GM21786 (cell line): ENCODE measurements around the gene ZAP70.

Source experiments
- ATAC-seq: cut with Tn5 transposase; IDR thresholded peaks from one replicate; pipeline ENCODE4 v1.9.1; 2021; ENCODE audit not compliant: unreplicated experiment

Gene ZAP70

DNA sequence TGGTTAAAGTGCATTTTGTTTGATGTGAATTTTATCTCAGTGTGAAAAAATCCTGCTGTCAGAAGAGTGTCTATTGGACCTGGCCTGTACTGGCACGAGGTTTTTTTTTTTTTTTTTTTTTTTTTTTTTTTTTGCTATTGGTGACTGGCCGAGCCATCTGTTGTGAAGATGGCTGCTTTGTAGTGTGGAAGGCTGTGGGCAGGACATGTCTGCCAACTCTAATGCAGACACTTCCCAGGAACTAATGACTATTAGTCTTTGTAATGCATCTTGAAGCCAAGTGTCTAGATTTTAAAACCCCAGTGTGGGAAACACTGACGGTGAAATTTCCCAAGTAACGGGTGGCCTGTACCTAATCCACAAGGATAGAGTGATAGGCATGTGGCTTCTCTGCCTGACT, 34.3 kb downstream of the ZAP70 start:
- ATAC-seq = no peak

DNA sequence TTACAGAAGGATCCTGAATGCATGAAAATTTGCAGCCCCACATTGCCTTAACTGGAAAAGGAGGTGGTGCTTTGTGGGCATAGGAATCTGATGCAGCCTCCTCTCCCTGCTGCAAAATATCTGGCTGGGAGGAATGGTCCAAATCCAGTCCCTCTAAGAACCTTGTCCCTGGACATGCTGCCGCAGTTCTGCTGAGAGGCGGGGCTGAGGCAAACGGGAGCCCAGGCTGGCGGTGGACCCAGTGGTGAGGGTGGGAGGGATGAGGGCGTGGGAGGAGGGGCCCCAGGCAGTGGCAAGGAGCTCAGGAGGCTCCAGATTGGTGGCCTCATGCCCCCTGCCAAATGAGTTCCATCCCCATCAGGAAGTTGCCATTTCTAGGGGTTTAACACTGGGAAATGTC, 36.2 kb downstream of the ZAP70 start:
- ATAC-seq = no peak

DNA sequence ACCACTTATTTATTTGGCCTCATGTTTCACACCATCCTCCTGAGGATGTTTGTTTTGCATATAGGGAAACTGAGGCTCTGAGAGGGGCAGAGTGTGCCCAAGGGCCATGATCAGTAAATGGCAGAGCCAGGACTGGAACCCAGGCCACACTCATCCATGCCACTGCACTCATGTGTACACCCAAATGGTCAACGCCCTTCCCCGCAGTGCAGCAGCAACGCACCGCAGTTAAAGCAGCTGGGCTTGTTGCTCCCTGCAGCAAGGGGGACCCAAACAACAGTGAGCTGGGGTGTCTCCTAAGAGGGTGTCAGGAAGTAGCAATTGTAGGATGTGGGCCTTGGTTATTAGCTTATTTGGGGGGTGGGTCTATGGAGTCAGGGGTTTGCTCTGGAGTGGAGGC, 36.6 kb downstream of the ZAP70 start:
- no peak for ATAC-seq

DNA sequence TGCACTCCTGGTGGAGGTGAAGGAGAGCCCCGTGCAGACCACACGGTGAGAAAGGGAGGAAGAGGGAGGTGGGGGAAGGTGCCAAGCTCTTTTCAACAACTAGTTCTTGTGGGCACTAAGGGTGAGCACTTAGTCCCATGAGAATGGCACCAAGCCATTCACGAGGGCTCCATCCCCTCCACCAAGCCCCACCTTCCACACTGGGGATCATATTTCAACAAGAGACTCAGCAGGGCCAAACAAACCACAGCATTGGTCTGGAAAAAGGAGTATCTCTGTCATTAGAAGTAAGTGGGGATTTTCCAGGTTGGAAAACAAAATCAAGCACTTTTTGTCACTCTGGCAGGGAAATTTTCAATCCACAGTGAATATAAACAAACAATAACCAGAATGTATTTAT, 38.4 kb downstream of the ZAP70 start:
- no peak for ATAC-seq

DNA sequence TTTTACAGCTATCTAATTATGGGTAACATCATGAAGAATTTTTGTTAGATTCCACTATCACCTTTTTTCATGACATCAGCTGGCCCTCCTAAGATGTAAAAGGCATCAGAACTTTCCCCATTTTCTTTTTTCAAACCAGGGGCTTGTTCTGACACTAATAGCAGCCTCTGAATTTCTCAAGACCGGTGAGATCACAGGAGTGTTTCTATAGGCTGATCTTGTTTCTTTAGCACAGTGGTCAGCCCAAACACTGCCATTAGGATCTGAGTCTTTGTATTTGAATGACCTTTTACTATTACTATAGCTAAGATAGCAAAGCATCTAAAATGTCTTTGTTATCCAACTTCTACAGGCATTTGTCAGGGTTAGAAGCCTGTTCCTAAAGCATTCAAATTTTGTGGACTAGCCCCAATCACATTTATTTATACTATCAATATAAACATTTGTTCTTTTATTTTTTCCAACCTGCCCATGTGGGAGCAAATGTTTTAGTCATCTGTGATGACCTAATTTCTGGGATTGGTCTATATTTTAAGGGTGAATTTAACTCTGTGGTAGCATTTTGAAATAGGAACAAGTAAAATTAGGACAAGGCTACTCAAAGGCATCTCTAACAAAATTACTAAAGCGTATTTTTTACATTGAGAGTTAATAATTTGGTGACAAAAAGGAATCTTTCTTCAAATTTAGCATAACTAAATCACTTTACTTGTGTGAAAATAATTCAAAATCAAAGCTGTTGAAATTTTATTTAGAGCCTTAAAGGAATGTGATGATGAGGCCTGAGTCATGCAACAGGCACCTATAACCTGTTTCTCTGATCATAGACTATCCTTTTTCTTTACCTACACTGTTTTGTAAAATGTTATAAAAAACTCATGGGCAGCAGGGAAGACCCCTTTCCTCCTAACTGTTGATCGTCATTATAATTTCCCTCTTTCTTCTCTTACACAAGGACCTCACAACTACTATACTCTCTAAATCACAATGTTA, 39.3 kb downstream of the ZAP70 start:
- ATAC-seq = no peak

DNA sequence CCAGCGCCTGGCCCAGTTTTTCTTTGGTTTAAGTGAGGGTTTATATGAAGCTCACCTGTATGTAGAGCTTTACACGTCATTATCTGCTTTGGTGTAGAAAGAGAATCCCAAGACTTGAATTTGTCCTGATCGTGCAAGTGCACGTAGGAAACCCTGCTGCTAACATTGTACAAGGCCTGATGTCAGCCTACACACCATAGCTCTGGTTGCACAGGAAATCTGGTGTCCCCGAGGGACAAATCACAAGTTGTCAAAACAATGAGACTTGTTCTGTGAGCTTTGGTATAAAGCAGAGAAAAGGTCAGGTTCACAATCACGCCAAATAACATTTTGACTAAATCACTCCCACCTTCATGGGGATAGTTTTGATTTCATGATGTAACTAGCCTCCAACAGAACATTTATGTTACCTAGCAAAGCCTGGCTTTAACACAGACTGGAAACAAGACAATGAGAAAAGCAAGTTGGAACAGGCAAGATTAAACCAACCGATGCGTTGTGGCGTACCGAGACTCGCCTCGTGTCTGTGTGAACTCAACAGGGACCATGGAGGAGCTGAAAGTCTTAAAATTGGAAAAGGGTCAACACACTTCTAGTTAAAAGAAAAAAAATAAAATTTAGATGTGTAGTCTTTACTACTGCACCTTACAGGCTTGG, 41.4 kb downstream of the ZAP70 start:
- no peak for ATAC-seq

DNA sequence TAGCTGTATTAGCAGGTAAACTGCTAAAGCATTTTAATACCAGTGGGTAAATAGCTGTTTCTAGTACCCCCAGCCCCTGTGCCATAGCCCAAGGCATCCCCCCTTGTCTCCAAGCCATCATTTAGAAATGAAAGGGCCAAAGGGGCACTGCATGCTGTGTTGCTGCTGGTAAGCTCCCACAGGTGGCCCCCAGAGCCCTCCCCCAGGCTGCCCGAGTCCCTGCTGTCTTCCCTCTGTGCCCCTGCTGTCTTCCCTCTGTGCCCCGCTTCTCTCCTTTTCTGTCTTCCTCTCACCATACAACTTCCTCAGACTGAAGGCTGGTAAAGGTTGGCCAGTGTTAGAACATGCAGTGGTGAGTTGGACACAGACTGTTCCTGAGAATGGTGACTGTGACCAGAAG, 42.1 kb downstream of the ZAP70 start:
- no peak for ATAC-seq

DNA sequence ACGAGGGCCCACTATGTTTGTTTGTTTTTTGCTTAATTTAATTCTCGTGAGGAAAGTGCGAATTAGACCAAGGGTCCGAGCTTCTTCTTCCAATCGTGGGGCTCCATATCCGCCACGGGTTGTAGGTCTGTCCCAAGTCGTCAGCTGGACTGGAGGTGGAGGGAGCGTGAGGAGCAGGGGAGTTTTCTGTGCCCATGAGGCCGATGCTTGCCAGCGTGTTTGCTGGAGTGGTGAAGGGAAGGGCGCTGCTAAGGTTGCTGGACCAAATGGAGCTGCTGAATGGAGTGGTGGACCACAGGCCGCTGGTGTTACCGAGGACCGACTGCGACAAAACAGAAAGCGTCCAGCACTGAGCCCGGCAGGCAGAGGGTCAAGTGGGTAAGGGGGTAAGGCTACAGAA, 43.7 kb downstream of the ZAP70 start:
- no peak for ATAC-seq

DNA sequence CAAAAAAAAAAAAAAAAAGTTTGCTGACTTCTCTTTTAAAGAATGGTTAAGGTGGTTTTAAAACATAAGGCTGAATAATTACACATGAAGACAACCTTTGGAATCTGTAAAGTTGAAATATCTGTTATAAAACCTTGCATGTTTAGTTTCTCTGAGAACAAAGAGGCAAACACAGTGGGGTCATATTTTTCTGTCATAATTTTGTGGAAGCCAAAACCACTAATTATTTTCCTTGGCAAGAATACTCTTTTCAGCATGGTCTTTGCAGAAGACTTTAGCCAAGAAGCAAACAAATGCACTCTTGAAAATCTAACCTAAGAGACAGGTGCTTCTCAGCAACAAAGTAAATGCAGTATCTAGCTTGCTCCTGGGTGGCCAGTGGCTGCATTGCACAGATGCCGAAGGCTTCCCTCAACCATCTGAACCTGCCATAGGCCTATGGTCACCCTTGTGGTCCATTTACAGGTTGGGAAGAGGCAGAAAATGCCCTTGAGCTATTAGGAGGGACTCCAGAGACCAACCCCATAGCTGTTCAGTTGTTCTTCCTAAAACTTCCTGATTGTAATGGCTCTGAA, 44.8 kb downstream of the ZAP70 start:
- ATAC-seq = no peak

DNA sequence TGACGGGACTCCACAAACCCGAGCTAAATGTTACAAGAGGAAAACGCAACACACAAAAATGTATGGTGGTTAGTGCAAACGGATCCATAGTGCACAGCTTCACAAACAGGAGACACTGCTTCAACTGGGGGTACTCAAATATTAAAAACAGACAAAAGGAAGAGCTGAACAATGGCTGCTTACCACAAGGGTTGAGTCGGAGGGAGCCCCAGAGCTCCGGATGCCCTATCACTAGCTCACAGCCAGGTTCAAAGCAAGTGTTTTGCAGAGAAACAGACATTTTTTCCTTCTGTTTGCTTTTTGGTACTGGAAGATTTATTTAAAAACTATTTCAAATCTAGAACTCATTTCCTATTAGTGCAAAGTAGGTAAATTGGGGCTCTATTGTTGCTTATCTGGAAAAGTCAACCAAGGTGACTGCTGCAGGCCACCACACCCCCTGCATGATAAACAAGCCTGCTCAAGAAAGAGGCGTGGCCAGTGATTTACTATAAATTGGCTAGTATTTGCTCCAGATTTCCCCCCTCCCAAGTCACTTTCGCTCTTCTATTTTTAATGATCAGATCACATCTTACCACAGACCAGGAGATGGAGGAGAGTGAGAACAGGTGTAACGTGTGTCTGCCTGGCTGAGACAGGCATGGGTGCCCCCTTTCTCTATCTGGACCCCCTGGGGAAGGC, 46.5 kb downstream of the ZAP70 start:
- ATAC-seq = no peak

DNA sequence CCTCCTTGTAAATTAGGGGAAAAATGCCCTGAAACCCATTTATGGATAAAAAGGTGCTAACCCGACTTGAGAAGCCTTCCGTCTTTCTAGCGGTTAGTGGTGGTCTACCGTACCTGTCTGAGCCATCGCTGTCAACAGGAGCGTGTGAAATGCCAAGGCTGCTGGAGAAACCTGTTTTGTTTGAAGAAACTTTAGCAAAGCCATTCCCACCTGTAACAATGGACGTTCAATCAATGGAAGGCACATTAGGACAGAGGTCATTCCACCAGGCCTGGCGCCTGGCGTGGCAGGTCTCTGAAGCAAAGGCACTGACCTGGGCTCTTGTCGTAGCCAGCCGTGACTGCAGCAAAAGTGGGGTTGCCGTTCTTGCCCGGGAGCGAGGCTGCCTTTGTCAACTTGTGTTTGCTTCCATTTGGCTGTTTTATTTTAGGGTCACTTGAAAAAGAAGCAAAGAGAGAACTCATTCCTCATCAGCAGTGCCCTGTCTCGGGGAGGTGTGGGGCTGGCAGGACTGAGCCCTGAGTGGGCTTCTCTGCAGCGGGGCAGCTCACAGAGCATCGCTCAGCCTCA, 47.2 kb downstream of the ZAP70 start:
- no peak for ATAC-seq

DNA sequence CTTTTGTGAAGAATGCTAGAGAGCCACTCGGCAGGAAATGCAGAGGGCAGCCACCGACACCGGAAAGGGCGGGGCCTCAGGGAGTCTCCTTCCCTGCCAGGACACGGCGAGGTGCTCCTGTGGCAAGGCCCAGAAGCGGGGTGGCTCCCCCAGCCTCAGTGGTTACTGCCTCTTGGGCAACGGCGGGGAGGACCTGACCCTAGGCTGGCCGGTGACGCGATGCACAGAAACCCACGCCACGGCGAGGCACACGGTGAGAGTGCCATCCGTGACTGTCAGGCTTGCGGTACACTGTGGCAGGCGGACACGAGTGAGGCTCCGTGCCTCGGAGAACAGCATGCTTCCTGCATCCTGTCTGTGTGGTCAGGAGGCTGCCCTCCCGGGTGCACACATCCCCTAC, 47.8 kb downstream of the ZAP70 start:
- no peak for ATAC-seq

DNA sequence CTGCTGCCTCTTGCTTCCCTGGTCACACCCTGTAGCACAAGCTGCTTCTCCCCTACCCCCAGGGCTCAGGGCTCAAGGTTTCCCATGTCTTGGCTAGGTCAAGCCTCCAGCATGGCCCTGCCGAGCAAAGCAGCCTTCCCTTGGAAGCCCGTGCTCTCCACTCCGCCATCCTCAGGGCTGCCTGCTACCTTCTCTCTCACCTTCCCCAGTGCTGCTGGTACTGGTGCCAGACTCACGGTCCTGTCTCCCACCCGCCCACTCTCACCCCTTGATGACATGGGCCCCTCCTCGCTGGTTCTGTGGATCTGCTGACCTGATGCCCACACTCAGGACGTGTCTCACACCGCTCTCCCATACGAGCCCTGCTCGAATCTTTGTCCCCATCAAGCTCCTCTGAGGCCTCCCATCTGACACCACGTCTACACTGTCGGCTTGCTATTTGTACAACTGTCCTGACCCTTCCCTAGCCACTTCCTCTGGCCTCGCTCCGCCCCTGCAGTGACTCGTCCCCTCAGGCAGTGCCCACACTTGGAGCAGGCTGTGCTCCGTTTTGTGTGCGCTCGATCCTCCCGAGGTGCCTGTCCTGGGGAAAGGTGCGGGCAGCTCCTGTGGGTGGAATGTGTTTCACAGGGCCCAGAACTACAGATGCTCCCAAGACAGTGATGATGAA, 49.9 kb downstream of the ZAP70 start:
- no peak for ATAC-seq

DNA sequence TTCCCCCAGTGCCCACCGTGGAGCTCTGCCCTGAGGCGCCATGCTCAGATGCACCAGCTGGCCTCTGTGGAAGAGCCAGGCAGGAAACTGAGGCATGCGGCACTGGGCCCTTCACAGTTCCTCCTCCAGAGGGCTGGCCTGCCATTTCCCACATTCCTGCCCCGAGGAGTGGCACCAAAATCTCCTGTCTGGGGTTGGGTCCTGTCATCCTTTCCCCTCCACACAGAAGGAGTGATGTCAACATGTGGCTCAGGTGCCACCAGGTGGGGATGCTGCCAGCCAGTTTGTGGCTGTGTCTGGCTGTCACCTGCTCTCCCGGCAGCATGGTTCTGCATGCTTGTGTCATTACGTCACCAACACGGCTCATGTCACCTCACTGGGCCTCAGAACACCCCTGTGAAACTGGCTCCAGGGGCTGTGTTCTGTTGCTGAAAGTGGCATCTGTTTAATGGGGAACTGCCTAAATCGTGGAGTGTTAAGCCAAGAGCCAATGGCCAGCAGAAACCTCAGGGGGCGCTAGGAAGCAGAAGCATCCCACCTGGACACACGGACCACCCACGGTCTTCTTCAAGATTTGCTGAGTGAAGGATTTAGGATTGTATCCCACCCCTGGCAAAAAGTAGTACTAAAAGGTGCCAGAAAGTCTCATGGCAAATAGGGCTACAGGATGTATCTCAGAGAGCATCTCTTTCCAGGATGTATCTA, 51.3 kb downstream of the ZAP70 start:
- ATAC-seq = no peak

DNA sequence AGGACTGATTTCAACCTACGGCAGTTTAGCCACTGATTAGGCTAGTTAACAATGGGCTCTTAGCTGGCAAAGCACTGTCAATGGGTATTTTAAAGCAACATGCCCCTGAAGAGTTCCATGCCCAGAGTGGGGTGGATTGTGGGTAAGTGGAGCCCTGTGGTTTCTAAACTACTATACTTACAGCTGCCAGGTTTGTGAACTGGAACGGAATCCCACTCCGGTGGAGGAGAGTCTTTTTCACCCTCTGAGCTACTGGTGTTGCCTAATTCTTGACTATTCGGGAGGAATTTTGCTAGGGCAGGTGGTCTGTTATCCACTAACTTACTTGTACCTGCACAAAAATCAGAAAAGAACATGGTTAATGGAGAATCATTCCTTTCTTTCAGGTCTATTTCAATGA, 52.6 kb downstream of the ZAP70 start:
- ATAC-seq = no peak

DNA sequence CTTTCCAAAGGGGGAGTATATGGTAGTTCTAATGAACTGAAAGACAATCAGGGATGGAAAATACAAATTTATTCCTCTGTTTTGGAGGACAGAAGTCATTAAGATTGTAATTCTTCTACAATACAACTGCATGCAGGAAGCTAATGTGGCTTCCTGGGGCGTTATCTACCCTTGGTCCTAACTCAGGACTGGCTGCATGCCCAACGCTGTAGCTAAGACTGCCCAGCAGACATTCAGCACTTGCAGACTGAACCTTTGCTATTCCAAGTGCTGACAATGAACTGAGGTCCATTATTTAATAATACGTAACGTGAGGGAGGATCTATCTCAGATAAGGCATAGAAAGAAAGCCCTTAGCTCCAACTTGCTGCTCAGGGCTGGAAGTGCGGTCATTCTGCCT, 53.2 kb downstream of the ZAP70 start:
- ATAC-seq = no peak

DNA sequence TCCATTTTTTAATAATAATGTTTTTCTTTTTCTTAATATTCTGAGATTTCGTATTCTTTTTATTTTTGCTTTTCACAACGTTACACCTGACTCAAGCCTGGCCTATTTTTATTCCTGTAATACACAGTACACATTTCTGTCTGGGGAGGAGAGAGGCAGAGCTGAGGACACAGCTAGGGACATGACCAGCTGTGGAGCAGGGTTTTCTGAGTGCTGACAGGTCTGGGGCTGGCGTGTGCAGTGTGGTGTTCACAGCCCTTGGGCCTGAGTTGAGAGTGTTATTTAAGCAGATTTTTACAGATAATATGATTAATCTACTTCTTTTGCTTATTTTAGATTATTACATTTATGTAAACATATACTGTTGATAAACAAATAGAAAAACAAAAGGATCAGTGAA, 55.9 kb downstream of the ZAP70 start:
- no peak for ATAC-seq

DNA sequence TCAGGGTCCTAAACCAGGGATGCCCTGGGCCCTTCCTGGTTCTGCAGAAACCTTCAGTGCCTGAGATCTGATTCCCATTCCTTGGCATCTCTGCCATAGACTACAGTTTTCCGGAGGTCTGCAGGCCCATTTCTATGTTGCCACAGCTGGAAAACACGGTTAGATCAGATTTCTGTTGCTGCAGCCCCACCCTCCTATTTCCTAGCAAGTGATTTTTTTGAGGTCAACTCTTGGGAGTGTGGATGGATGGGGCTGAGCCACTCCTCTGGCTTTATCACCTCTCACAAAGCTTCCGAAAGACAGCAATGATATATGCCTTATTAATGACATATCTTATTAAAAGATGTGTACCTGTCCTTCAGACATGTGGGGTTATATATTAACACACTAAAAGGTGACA, 56.3 kb downstream of the ZAP70 start:
- no peak for ATAC-seq

DNA sequence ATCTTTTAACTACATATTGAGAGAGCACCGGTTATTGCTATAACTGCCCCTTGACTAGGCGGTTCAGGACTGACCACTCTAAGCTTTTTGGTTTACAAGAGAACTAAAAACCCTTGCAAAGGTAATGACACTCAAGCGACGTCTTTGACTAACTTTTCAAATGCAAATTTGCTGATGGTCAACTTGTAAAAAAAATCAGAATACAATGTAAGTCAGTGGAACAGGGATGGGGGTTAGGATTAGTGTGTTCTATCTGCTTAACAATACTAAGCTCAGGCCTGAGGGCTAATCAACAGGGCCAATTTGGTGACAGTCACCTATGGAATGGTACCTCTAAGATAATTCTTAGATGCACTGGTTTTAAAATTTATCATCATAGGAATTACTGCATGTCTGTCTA, 57.1 kb downstream of the ZAP70 start:
- no peak for ATAC-seq

DNA sequence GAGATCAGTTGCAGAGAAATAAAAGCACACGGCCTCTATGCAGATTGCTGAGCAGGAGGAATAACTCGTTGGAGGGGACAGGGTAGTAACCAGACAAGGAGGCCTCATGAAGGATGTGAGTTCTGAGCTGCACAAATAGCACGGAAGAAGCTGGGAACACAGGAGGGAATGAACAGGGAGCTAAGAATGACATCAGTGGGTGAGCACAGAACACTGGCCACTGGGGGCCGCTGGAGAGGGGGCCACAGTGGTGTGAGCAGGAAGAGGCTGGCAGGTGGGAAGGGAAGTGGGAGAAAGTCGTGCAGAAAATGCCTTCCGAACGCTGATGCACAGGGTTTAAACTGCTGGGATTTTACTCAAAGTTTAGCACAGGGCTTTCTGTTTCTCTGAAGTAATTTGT, 61.0 kb downstream of the ZAP70 start:
- no peak for ATAC-seq
